GM12878 (cell line): Measurements from ENCODE around the gene GPC6. TPM values are rescaled to one million over a fixed set of nuclear protein-coding genes. Genes with fewer than 3 reads are reported as not detected.

Experiments
- ATAC-seq: fragments of 200-7000 bp; cut with Tn5 transposase; 3 replicates; pipeline ENCODE4 v1.9.1; 2020; ENCODE audit warnings: mild to moderate bottlenecking, moderate library complexity
- BruUV-seq: library from RNA; stranded (reverse); fragments of 400-500 nt; replicated peaks from 2 replicates; lab custom pipeline; 2021; lab: Mats Ljungman, UMichigan
- CTCF ChIA-PET: fragments of 300-600 bp; sonication (Branson Sonifier 250); formaldehyde crosslinking; extraction: SDS; loops from one replicate; lab custom pipeline; 2021; ENCODE audit warnings: inconsistent platforms; lab: Yijun Ruan, JAX
- POLR2A ChIA-PET: fragments of 350-600 bp; formaldehyde crosslinking; extraction: SDS; loops from one replicate; lab custom pipeline; 2021; ENCODE audit warnings: inconsistent platforms; lab: Charles Lee
- RAD21 ChIA-PET: fragments of 300-600 bp; sonication (Branson Sonifier 250); formaldehyde crosslinking; loops from one replicate; lab custom pipeline; 2023; ENCODE audit warnings: antibody characterized with exemption; ENCODE audit not compliant: unreplicated experiment; lab: Charles Lee
- SMC1A ChIA-PET: fragments of 300-600 bp; sonication (Branson Sonifier 250); formaldehyde crosslinking; loops from one replicate; lab custom pipeline; 2023; ENCODE audit not compliant: unreplicated experiment, uncharacterized antibody; lab: Charles Lee
- DNase-seq: peaks from one replicate; pipeline ENCODE4 v3.0.0-alpha.2; 2011; ENCODE audit warnings: low read depth, low spot score
- FAIRE-seq: peaks from 3 replicates; lab custom pipeline; 2011; peaks lifted over from hg19 to GRCh38; lab: Jason Lieb, UNC
- H2AFZ ChIP-seq: 2 replicates; pipeline ENCODE4 v1.6.0; 2011; ENCODE audit warnings: low read depth, low read length, control low read depth; ENCODE audit not compliant: control insufficient read depth
- H3K27ac ChIP-seq: 2 replicates; pipeline ENCODE4 v1.5.1; 2011; ENCODE audit warnings: control low read depth; ENCODE audit not compliant: control insufficient read depth, insufficient read depth
- H3K27me3 ChIP-seq, 2 experiments: replicated peaks in 1 of 2; 2 replicates each; pipeline versions ENCODE4 v1.6.0 to v1.6.1; 2011; ENCODE audit warnings: low read length in 1 of 2; ENCODE audit not compliant: control insufficient read depth in 2 of 2, insufficient read depth in 2 of 2
- H3K36me3 ChIP-seq, 2 experiments: 2 replicates each; pipeline ENCODE4 v1.5.1; 2011; ENCODE audit warnings: low read length in 1 of 2; ENCODE audit not compliant: control insufficient read depth in 2 of 2, insufficient read depth in 2 of 2
- H3K4me1 ChIP-seq: 2 replicates; pipeline ENCODE4 v1.6.1; 2011; ENCODE audit warnings: mild to moderate bottlenecking, low read length, moderate library complexity, mixed read lengths; ENCODE audit not compliant: control insufficient read depth, insufficient read depth
- H3K4me2 ChIP-seq: 2 replicates; pipeline ENCODE4 v1.6.0; 2011; ENCODE audit warnings: control low read depth; ENCODE audit not compliant: control insufficient read depth, insufficient read depth
- H3K4me3 ChIP-seq: fragments of 200-600 bp; sonication (generic); 2 replicates; pipeline ENCODE4 v1.5.1; 2016
- H3K79me2 ChIP-seq: 2 replicates; pipeline ENCODE4 v1.6.0; 2011; ENCODE audit warnings: low read length; ENCODE audit not compliant: control insufficient read depth, insufficient read depth
- H3K9ac ChIP-seq: 2 replicates; pipeline ENCODE4 v1.8.0; 2011; ENCODE audit warnings: low read length, control low read depth, mixed read lengths; ENCODE audit not compliant: control insufficient read depth, insufficient read depth
- H3K9me3 ChIP-seq: replicated peaks from 3 replicates; pipeline ENCODE4 v1.5.1; 2011; ENCODE audit warnings: mild to moderate bottlenecking, low read length; ENCODE audit not compliant: control insufficient read depth, insufficient read depth
- H4K20me1 ChIP-seq: 2 replicates; pipeline ENCODE4 v1.6.0; 2011; ENCODE audit not compliant: control insufficient read depth, insufficient read depth
- ATF3 ChIP-seq: IDR thresholded peaks from 2 replicates; pipeline ENCODE4 v1.6.1; 2011; ENCODE audit warnings: low read depth, mild to moderate bottlenecking, low read length, moderate library complexity, borderline replicate concordance; ENCODE audit errors: extremely low read depth
- BCLAF1 ChIP-seq: fragments of 450-650 bp; IDR thresholded peaks from 2 replicates; pipeline ENCODE4 v1.6.1; 2017; ENCODE audit warnings: antibody characterized with exemption, mild to moderate bottlenecking, moderate library complexity
- CEBPB ChIP-seq, 2 experiments: fragments of 150-350 bp in 1 of 2; IDR thresholded peaks; 2 replicates each; pipeline ENCODE4 v1.6.1; 2012 to 2014; ENCODE audit warnings: low read depth in 2 of 2, low read length in 2 of 2, borderline replicate concordance in 1 of 2, inconsistent platforms in 1 of 2
- CHD1 ChIP-seq: IDR thresholded peaks from 2 replicates; pipeline ENCODE4 v1.6.1; 2012; ENCODE audit warnings: low read depth, low read length, improper control_type of control experiment
- CUX1 ChIP-seq: IDR thresholded peaks from 2 replicates; pipeline ENCODE4 v1.6.1; 2012; ENCODE audit warnings: improper control_type of control experiment, low read depth, low read length; ENCODE audit not compliant: insufficient replicate concordance
- EGR1 ChIP-seq, 2 experiments: IDR thresholded peaks; 1 replicate in 1 of 2; 2 replicates in 1 of 2; pipeline ENCODE4 v1.6.1; 2011 to 2012; ENCODE audit warnings: low read depth in 2 of 2, low read length in 2 of 2, borderline replicate concordance in 1 of 2, mild to moderate bottlenecking in 1 of 2, moderate library complexity in 1 of 2
- FOXM1 ChIP-seq: IDR thresholded peaks from 2 replicates; pipeline ENCODE4 v1.6.1; 2012; ENCODE audit warnings: low read depth, mild to moderate bottlenecking, inconsistent platforms, low read length, moderate library complexity
- IRF3 ChIP-seq: fragments of 450-650 bp; IDR thresholded peaks from 2 replicates; pipeline ENCODE4 v1.6.1; 2014; ENCODE audit warnings: mild to moderate bottlenecking
- KDM1A ChIP-seq: fragments of 200-600 bp; sonication (generic); IDR thresholded peaks from 2 replicates; pipeline ENCODE4 v1.6.1; 2016; ENCODE audit warnings: borderline replicate concordance
- LARP7 ChIP-seq: fragments of 450-650 bp; IDR thresholded peaks from 2 replicates; pipeline ENCODE4 v1.6.1; 2017; ENCODE audit warnings: mild to moderate bottlenecking
- NFYA ChIP-seq: IDR thresholded peaks from 2 replicates; pipeline ENCODE4 v1.6.1; 2011; ENCODE audit warnings: low read depth, mild to moderate bottlenecking, low read length, improper control_type of control experiment, borderline replicate concordance
- NR2F1 ChIP-seq: fragments of 450-650 bp; conservative IDR thresholded peaks from 2 replicates; pipeline ENCODE4 v1.6.1; 2017; ENCODE audit warnings: mild to moderate bottlenecking
- PAX5 ChIP-seq: IDR thresholded peaks from 2 replicates; pipeline ENCODE4 v1.6.1; 2011; ENCODE audit warnings: low read depth, low read length, borderline replicate concordance
- RB1 ChIP-seq: fragments of 450-650 bp; formaldehyde crosslinking; IDR thresholded peaks from 2 replicates; pipeline ENCODE4 v1.6.1; 2017; ENCODE audit warnings: mild to moderate bottlenecking, borderline replicate concordance
- RUNX3 ChIP-seq: IDR thresholded peaks from 2 replicates; pipeline ENCODE4 v1.6.1; 2012; ENCODE audit warnings: low read length, inconsistent platforms
- SMAD1 ChIP-seq: fragments of 450-650 bp; IDR thresholded peaks from 2 replicates; pipeline ENCODE4 v1.6.1; 2018; ENCODE audit warnings: mild to moderate bottlenecking, low read depth; ENCODE audit not compliant: partially characterized antibody
- ZBED1 ChIP-seq: IDR thresholded peaks from 2 replicates; pipeline ENCODE4 v1.6.1; 2016; ENCODE audit warnings: borderline replicate concordance
- in situ Hi-C: fragments of 300-500 bp; cut with MboI; formaldehyde crosslinking; loops from 9 replicates; pipeline ENCODE4 v1.14.3; 2018; ENCODE audit warnings: mixed read lengths
- intact Hi-C: fragments of 100-400 bp; cut with micrococcal nuclease; formaldehyde crosslinking; loops from one replicate; pipeline ENCODE4 v1.14.2; 2022; ENCODE audit not compliant: unreplicated experiment
- polyA plus RNA-seq, 11 experiments: library from polyadenylated mRNA; depleted of rRNA in 4 of 11; unstranded in 6 of 11; stranded (reverse) in 5 of 11; fragments of >200 nt; fragmentation: Nextera tagmentation in 4 of 11; fragmentation: Illumina TruSeq in 1 of 11; extraction: Ambion mirVana in 4 of 11; extraction: Trizol in 1 of 11; gene quantifications; 1 replicate in 1 of 11; 2 replicates in 10 of 11; pipeline versions ENCODE4 v1.2.1 to v1.2.3, GENCODE V29; 2011 to 2016; ENCODE audit warnings: inconsistent platforms in 2 of 11, missing spikeins in 2 of 11, low read depth in 1 of 11
- total RNA-seq, 4 experiments: library from RNA; depleted of rRNA in 3 of 4; stranded (reverse); fragments of >200 nt in 3 of 4; fragmentation: Illumina TruSeq in 1 of 4; extraction: Trizol in 1 of 4; gene quantifications; 2 replicates each; pipeline versions ENCODE4 v1.2.1 to v1.2.3, GENCODE V29; 2013 to 2021

GPC6 gene
- total and polyA plus RNA-seq, 10 of the 15 experiments (the other 5 are each of a cell fraction or from before 2014, with no cell fraction given) = 0.03 to 0.04 (median 0.03) TPM; not detected in 7

- Histone ChIP-seq H3K27me3 (no peaks in the 10 kb centered on the region), H3K9me3 (no peaks in the 10 kb centered on the region), H3K4me1 (no peaks in the 10 kb centered on the region), H2AFZ (no peak overlapping the region), H4K20me1 (no peaks in the 10 kb centered on the region), H3K79me2 (no peaks in the 10 kb centered on the region), H3K4me3 (no peak overlapping the region), H3K27ac (no peak overlapping the region), H3K4me2 (no peak overlapping the region), H3K9ac (no peak overlapping the region), H3K36me3 (no peaks in the 10 kb centered on the region)
- FAIRE-seq (no peak), ATAC-seq (no peak), DNase-seq (no peak)
- SMC1A ChIA-PET = no interaction called here
- in situ Hi-C loops (no loop called here), intact Hi-C loops (no loop called here)
- no TSS peak for BruUV-seq
- CTCF ChIA-PET = no interaction called here
- RAD21 ChIA-PET = no interaction called here
- POLR2A ChIA-PET = no interaction called here
- TF ChIP-seq NFYA (no peak), RUNX3 (no peak), RB1 (no peak), FOXM1 (no peak), CHD1 (no peak), SMAD1 (no peak), ATF3 (no peak), LARP7 (no peak), CUX1 (no peak), ZBED1 (no peak), KDM1A (no peak), NR2F1 (no peak), BCLAF1 (no peak), IRF3 (no peak), PAX5 (no peak), CEBPB (IDR thresholded peaks at IDR 0.05; ENCODE audit: borderline replicate concordance in 1 of 2, low read depth in 2 of 2, low read length in 2 of 2) (no peak), EGR1 (IDR thresholded peaks at IDR 0.05; ENCODE audit: borderline replicate concordance in 1 of 2, low read depth in 2 of 2, low read length in 2 of 2) (no peak)
Measured at GRCh38 chr13:93689333-93689732, 462.7 kb downstream of the GPC6 start.
